BLaER1 treated with 17β-estradiol and CSF1 and Interleukin-3, amounts not matched to agents 10 nM and 100 nM (cell line): ENCODE measurements around the gene TPM2.
A peak's percentile ranks its signal among the peaks of the same experiment; 100 is the strongest.

Source experiments
- H3K27ac ChIP-seq, 11 experiments: shearing (Covaris generic); formaldehyde crosslinking; 2 replicates each; pipeline ENCODE4 v1.8.1; 2022
- H3K27me3 ChIP-seq, 11 experiments: shearing (Covaris generic); formaldehyde crosslinking; 2 replicates each; pipeline ENCODE4 v1.8.1; 2022
- H3K36me3 ChIP-seq, 11 experiments: shearing (Covaris generic); formaldehyde crosslinking; 2 replicates each; pipeline ENCODE4 v1.8.1; 2022
- H3K4me1 ChIP-seq, 10 experiments: shearing (Covaris generic); formaldehyde crosslinking; 2 replicates each; pipeline ENCODE4 v1.8.1; 2022
- H3K4me2 ChIP-seq, 11 experiments: shearing (Covaris generic); formaldehyde crosslinking; 2 replicates each; pipeline ENCODE4 v1.8.1; 2022
- H3K4me3 ChIP-seq, 10 experiments: shearing (Covaris generic); formaldehyde crosslinking; 2 replicates each; pipeline ENCODE4 v1.8.1; 2022
- H3K9ac ChIP-seq, 11 experiments: shearing (Covaris generic); formaldehyde crosslinking; 2 replicates each; pipeline ENCODE4 v1.8.1; 2022
- H3K9me3 ChIP-seq, 11 experiments: shearing (Covaris generic); formaldehyde crosslinking; replicated peaks in 1 of 11; 2 replicates each; pipeline ENCODE4 v1.8.1; 2022
- H4K20me1 ChIP-seq, 11 experiments: shearing (Covaris generic); formaldehyde crosslinking; 2 replicates each; pipeline ENCODE4 v1.8.1; 2022
- Cebpa-rat ChIP-seq, 11 experiments: shearing (Covaris generic); IDR thresholded peaks; 2 replicates each; pipeline ENCODE4 v1.8.1; 2022

Gene TPM2

DNA sequence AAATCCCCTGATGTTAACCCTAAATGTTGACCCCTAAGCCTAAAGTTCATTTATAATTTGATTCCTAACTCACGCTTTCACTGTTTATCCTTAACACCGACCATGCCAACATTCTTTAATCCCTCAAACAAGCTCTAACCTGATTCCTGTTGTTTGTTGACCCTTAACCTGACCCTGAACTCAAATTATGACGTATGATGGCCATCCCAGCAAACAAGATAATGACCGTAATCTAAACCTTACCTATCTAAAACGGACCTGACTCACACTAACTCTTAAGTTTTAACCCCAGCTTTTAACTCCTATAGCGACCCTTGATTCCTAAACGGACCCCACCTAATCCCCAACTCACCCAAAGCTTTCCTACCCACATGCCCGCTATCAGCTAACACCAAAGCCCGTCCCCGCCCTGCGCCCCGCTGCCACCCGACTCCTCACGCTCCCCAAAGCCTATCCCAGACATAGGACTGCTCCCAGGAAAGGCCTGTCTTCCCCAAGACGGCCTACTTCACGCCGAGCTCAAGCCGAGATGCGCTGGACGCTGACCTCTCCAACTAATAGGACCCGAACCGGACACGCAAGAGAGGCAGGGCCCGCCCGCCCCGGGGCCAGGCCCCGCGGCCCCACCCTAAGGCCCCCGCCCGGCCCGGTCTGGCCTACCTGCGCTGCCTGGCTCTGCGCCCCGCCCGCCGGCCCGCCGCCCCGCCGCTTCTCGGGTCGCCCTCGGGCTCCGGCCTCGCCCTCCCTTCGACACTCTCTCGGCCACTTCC, 41.9 kb upstream of the TPM2 start:
- H3K4me1 ChIP-seq = peaks cover 63 to 79% (median 72%) of the 10 kb centered on the region in 10 experiments
- H3K9me3 ChIP-seq = no peaks in the 10 kb centered on the region
- H3K27ac ChIP-seq = peak overlapping the region; percentile 77 to 91 (median 88)
- peak overlapping the region; percentile 93 to 100 (median 98) for H3K4me2 ChIP-seq
- H4K20me1 ChIP-seq = peaks cover 31 to 65% (median 46%) of the 10 kb centered on the region in 11 experiments
- peaks cover 12 to 46% (median 25%) of the 10 kb centered on the region in 11 experiments for H3K36me3 ChIP-seq
- H3K4me3 ChIP-seq = peak overlapping the region; percentile 70 to 94 (median 78)
- H3K27me3 ChIP-seq = no peaks in the 10 kb centered on the region
- TF ChIP-seq Cebpa-rat (IDR thresholded peaks at IDR 0.05) = no peak
- peak overlapping the region; percentile 85 to 93 (median 91) for H3K9ac ChIP-seq

DNA sequence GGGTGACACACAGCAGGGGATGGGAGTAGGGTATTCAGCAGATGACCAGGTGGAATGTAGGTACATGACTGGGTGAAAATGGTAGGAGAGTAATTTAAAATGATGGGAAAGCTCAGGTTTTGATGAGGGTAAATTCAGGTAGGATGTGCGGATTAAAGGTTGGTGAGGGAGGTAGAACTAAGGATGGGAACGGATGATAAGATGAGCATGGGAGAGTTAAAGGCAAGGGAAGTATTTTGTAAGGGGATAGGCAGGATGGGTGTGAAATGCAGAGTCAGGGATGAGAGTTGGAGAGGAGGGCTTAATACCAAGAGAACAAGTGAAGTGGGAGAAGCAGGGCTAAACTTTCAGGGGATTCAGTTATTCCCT, 40.7 kb upstream of the TPM2 start:
- H3K4me1 ChIP-seq = peaks cover 67 to 76% (median 71%) of the 10 kb centered on the region in 10 experiments
- H3K9ac ChIP-seq = peak overlapping the region; percentile 85 to 93 (median 91); a peak in 21 of 22 replicates
- peak overlapping the region; percentile 77 to 91 (median 88); a peak in 20 of 22 replicates for H3K27ac ChIP-seq

DNA sequence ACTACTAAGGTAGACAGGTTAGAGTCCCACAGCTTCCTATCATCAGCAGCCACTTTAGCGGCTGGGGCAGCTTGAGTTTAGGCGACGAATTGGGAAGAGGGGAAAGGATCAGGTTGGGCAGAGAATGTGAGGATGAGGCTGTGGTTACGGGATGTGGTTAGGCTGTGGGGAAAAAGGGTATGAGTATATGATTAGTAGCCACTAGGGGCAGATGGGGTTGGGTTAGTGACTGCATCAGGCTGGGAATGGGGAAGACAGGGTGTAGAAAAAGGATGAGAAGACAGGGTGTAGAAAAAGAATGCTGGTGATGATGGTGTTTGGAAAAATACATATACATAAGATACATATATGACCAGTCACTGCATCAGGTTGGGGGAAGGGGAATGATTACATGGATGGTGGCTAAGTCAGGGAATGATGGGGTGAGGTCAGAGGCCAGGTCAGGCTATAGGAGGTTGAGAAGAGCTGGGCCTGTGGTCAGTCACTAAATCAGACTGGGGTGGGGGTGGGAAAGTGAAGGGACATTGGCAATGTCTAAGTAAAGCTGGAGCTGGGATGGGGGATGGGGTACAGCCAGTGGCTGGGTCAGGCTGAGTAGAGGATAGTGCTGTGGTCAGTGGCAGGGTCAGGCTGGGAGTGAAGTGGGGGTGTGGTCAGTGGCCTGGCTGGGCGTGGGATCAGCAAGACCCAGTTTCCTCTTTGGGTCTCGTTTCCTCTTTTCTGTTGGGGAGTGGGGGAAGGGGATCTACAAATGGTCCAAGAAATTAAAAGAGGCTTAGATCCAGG, 40.2 kb upstream of the TPM2 start:
- peak overlapping the region; percentile 62 to 93 (median 91); a peak in 19 of 22 replicates for H3K9ac ChIP-seq

More for the DNA sequence above, 40.7 kb upstream of the TPM2 start:
- Histone ChIP-seq H3K4me2 (peak overlapping the region; percentile 93 to 100 (median 98)), H3K27me3 (no peaks in the 10 kb centered on the region), H4K20me1 (peaks cover 42 to 66% (median 55%) of the 10 kb centered on the region in 11 experiments), H3K4me3 (peak overlapping the region; percentile 70 to 94 (median 78)), H3K9me3 (no peaks in the 10 kb centered on the region), H3K36me3 (peaks cover 17 to 46% (median 26%) of the 10 kb centered on the region in 11 experiments)
- TF ChIP-seq Cebpa-rat (IDR thresholded peaks at IDR 0.05) = no peak

DNA sequence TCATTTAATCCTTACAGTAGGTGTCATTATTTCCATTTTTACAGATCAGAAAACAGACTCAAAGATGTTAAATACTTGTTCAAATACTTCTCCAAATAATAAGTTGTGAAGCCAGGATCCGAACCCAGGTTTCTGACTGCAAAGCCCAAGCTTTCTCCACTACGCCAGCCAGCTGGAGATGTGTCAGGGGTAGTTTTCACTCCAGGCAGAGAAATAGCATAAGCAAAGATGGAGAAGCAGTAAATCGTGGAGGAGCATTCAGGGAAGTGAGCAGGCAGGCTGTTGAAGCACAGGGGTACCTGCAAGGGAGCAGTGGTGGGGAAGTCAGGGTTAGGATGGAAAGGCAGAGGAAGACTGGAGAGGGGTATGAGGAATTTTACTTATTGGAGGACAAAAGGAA, 39.4 kb upstream of the TPM2 start:
- Histone ChIP-seq H3K4me2 (peak overlapping the region; percentile 93 to 100 (median 98)), H3K27me3 (no peaks in the 10 kb centered on the region), H3K9ac (peak overlapping the region in 10 of 11 experiments; percentile 31 to 93 (median 82); a peak in 16 of 22 replicates), H3K36me3 (peaks cover 24 to 46% (median 27%) of the 10 kb centered on the region in 11 experiments), H3K4me1 (peaks cover 59 to 69% (median 66%) of the 10 kb centered on the region in 10 experiments), H4K20me1 (peaks cover 51 to 75% (median 67%) of the 10 kb centered on the region in 11 experiments), H3K9me3 (no peaks in the 10 kb centered on the region), H3K27ac (peak overlapping the region in 10 of 11 experiments; percentile 17 to 91 (median 84); a peak in 17 of 22 replicates), H3K4me3 (peak overlapping the region; percentile 48 to 94 (median 78))
- no peak for TF ChIP-seq Cebpa-rat (IDR thresholded peaks at IDR 0.05)

More for the DNA sequence above, 40.2 kb upstream of the TPM2 start:
- Histone ChIP-seq H4K20me1 (peaks cover 47 to 69% (median 60%) of the 10 kb centered on the region in 11 experiments), H3K9me3 (no peaks in the 10 kb centered on the region), H3K4me2 (peak overlapping the region; percentile 93 to 100 (median 98)), H3K4me1 (peaks cover 67 to 74% (median 69%) of the 10 kb centered on the region in 10 experiments), H3K4me3 (peak overlapping the region; percentile 70 to 94 (median 78)), H3K27me3 (no peaks in the 10 kb centered on the region), H3K27ac (peak overlapping the region in 10 of 11 experiments; percentile 27 to 91 (median 86); a peak in 19 of 22 replicates), H3K36me3 (peaks cover 17 to 46% (median 26%) of the 10 kb centered on the region in 11 experiments)
- TF ChIP-seq Cebpa-rat (IDR thresholded peaks at IDR 0.05) = no peak

DNA sequence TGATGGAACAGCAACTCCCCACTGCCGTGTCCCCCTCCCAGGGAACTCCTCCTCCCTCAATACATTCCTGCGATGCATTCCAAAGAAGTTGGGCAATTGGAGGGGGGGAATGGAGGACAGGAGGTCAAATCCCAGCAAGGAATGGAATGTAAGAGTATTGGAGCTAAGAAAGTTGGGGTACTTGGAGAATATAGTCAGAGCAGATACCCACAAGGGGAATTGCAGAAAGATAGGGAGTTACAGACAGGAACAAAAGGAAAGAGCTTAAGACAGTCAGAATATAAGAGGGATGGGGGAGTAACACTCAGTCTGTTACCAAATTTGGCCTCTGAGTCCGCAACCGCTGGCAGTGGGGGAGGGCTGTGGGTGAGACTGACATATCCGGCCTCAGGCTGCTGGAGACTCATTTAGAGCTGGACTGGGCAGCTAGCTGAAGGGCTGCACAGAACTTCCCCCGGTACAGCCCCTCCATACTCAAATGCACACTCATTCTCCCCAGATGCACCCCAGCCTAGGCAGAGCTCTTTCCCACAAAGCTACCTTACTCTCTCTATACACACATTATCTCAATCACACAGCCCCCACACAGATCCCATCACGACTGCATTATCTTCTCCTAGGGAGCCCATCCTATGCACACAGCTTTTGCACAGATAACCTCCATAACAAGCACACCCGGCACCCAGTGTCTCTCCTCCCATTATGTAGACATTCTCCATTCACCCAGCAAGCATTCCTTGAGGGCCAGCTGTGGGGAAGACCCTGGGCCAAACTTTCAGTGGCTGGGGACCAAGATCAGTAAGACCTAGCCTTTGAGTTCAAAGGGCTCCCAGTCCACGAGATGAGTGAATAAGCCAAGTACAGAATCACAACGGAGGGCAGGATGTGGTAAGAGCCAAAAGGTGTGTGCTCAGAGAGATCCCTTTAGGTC, 38.6 kb upstream of the TPM2 start:
- Histone ChIP-seq H3K4me2 (peak overlapping the region; percentile 93 to 100 (median 98)), H3K27ac (peak overlapping the region in 10 of 11 experiments; percentile 26 to 91 (median 75); a peak in 19 of 22 replicates), H3K9ac (peak overlapping the region; percentile 50 to 93 (median 69); a peak in 21 of 22 replicates), H3K27me3 (no peaks in the 10 kb centered on the region), H3K36me3 (peaks cover 32 to 52% (median 35%) of the 10 kb centered on the region in 11 experiments), H3K4me3 (peak overlapping the region; percentile 48 to 94 (median 78)), H4K20me1 (peaks cover 53 to 80% (median 72%) of the 10 kb centered on the region in 11 experiments), H3K4me1 (peaks cover 51 to 61% (median 58%) of the 10 kb centered on the region in 10 experiments), H3K9me3 (no peaks in the 10 kb centered on the region)
- TF ChIP-seq Cebpa-rat (IDR thresholded peaks at IDR 0.05) = 0 out of 22 replicates have a peak, but pooled peaks of 1 of the 11 experiments have one; percentile 19

DNA sequence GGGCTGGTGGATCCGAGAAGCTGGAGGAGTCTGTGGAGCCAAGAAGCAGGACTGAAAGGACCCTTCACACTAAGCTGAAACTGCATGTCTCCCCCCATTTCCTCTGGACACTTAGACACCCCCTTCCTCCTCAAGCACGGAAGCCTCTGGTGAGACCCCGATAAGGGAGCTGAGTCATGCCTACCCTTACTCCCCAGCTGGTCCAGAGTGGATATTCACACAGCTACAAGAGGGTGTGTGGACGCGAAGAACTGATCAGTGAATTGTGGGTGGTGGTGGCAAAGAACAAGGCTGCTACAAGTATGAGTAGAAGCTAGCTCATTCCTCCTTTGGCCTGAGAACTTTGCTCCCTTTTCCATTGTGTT, 37.9 kb upstream of the TPM2 start:
- no peak for TF ChIP-seq Cebpa-rat (IDR thresholded peaks at IDR 0.05)
- H3K27ac ChIP-seq = peak overlapping the region in 10 of 11 experiments; percentile 26 to 91 (median 75); a peak in 19 of 22 replicates
- no peaks in the 10 kb centered on the region for H3K27me3 ChIP-seq
- H3K4me1 ChIP-seq = peaks cover 50 to 55% (median 53%) of the 10 kb centered on the region in 10 experiments
- peaks cover 53 to 82% (median 78%) of the 10 kb centered on the region in 11 experiments for H4K20me1 ChIP-seq
- peak overlapping the region; percentile 48 to 94 (median 78) for H3K4me3 ChIP-seq
- peak overlapping the region; percentile 50 to 93 (median 69) for H3K9ac ChIP-seq
- H3K4me2 ChIP-seq = peak overlapping the region; percentile 93 to 100 (median 98)
- peaks cover 39 to 58% (median 42%) of the 10 kb centered on the region in 11 experiments for H3K36me3 ChIP-seq
- no peaks in the 10 kb centered on the region for H3K9me3 ChIP-seq

DNA sequence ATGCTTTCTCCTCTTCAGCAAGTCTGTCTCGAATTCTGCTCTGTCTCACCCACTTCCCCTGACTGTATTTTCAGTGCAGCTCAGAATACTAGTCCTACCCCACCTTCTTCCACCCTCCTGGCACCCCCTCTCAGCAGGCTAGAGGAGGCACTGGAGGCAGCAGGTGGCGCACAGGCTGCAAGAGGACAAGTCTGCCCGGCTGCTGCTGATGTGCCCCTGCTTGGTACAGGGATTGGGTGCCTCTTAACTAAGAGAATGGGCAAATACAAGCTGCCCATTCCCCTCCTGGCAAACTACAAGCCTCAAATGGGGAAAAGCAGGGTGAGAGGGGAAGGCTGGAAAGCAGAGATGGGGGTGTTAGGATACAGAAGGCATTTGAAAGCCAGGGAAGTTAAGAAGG, 37.2 kb upstream of the TPM2 start:
- H3K4me1 ChIP-seq = peaks cover 52 to 59% (median 53%) of the 10 kb centered on the region in 10 experiments
- peak overlapping the region; percentile 93 to 100 (median 98) for H3K4me2 ChIP-seq
- no peaks in the 10 kb centered on the region for H3K9me3 ChIP-seq
- no peaks in the 10 kb centered on the region for H3K27me3 ChIP-seq
- H3K4me3 ChIP-seq = peak overlapping the region; percentile 48 to 94 (median 78); a peak in 8 of 20 replicates
- H3K36me3 ChIP-seq = peaks cover 46 to 65% (median 49%) of the 10 kb centered on the region in 11 experiments
- H3K27ac ChIP-seq = peak overlapping the region in 10 of 11 experiments; percentile 26 to 91 (median 75); a peak in 18 of 22 replicates
- peaks cover 53 to 88% (median 81%) of the 10 kb centered on the region in 11 experiments for H4K20me1 ChIP-seq
- no peak for TF ChIP-seq Cebpa-rat (IDR thresholded peaks at IDR 0.05)
- H3K9ac ChIP-seq = peak overlapping the region; percentile 50 to 93 (median 69); a peak in 20 of 22 replicates
